Type B pancreatic cell (in vitro differentiated cells): ENCODE results near the gene CCDC149. TPM values are rescaled to one million over a fixed set of nuclear protein-coding genes. Genes with fewer than 3 reads are reported as not detected.
A peak's percentile ranks its signal among the peaks of the same experiment; 100 is the strongest.

ENCODE experiments used
- DNase-seq: peaks from one replicate; pipeline ENCODE4 v3.0.0; 2021; ENCODE audit warnings: mixed read lengths; ENCODE audit not compliant: unreplicated experiment; ENCODE audit errors: extremely low spot score
- H3K27ac Mint-ChIP-seq: 2 replicates; pipeline ENCODE4 v1.8.0; 2021; ENCODE audit warnings: mild to moderate bottlenecking, mixed read lengths
- H3K27me3 Mint-ChIP-seq: 2 replicates; pipeline ENCODE4 v1.8.0; 2021; ENCODE audit warnings: mixed read lengths
- H3K36me3 Mint-ChIP-seq: 2 replicates; pipeline ENCODE4 v1.8.0; 2021; ENCODE audit warnings: mixed read lengths
- H3K4me1 Mint-ChIP-seq: one replicate; pipeline ENCODE4 v1.8.0; 2021; ENCODE audit warnings: mixed read lengths; ENCODE audit not compliant: unreplicated experiment
- H3K4me3 Mint-ChIP-seq: 2 replicates; pipeline ENCODE4 v1.8.0; 2021; ENCODE audit warnings: mild to moderate bottlenecking, mixed read lengths
- H3K9me3 Mint-ChIP-seq: 2 replicates; pipeline ENCODE4 v1.8.0; 2021; ENCODE audit warnings: mixed read lengths
- total RNA-seq: library from RNA; stranded (reverse); gene quantifications from 2 replicates; pipeline ENCODE4 v1.2.1, GENCODE V29; 2021; ENCODE audit warnings: low replicate concordance
- TF ChIP-seq, protein P1 (sequence below): fragments of 200-600 bp; sonication (generic); conservative IDR thresholded peaks from 2 replicates; pipeline ENCODE4 v1.5.0; 2021; ENCODE audit warnings: antibody characterized with exemption, mild to moderate bottlenecking

Gene CCDC149
- total RNA-seq, 1 donor from 2014 or later = 8.8 TPM

DNA sequence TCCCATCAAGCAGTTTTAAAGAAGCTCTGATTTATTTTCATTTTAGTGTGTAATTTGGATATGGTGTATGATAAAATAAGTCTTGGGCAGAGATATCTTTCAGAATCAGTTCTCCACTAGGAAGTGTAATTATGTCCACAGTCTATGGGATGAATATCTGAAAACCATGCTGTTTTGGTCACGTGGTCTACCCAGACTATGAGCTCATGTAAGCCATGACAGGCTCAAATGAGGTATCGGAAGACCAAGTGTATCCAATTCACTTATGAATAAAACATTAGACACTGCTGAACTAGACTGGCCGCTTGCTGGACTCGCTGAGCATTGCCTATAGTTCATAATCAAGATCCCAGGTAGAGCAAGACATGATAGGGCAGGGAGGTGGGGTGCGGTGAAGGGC is 66.9 kb downstream of the CCDC149 start:
- Mint-ChIP-seq H3K36me3 (peaks cover 7% of the 10 kb centered on the region), H3K27ac (no peak overlapping the region), H3K4me3 (no peak overlapping the region), H3K4me1 (peaks cover 15% of the 10 kb centered on the region), H3K27me3 (no peaks in the 10 kb centered on the region), H3K9me3 (peaks cover 2% of the 10 kb centered on the region)
- TF ChIP-seq, protein P1, sequence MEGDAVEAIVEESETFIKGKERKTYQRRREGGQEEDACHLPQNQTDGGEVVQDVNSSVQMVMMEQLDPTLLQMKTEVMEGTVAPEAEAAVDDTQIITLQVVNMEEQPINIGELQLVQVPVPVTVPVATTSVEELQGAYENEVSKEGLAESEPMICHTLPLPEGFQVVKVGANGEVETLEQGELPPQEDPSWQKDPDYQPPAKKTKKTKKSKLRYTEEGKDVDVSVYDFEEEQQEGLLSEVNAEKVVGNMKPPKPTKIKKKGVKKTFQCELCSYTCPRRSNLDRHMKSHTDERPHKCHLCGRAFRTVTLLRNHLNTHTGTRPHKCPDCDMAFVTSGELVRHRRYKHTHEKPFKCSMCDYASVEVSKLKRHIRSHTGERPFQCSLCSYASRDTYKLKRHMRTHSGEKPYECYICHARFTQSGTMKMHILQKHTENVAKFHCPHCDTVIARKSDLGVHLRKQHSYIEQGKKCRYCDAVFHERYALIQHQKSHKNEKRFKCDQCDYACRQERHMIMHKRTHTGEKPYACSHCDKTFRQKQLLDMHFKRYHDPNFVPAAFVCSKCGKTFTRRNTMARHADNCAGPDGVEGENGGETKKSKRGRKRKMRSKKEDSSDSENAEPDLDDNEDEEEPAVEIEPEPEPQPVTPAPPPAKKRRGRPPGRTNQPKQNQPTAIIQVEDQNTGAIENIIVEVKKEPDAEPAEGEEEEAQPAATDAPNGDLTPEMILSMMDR = no peak
- DNase-seq = no peak

DNA sequence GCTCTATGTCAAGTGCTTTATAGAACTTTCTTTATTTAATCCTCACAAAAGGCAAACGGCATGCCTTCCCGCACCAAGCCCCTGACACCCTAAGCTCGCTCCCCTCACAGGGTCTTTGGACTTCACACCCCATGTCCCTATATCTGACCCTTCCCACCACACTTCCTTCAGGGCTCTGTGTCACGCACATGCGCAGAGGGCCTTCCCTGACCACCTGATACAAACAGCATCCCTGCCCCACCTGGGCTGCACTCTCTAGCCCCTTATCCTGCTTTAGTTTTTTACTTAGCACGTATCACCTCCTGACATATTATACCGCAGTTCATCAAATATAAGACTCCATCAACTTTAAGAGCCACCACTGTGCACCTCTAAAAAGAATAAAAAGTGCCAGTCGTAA is 67.7 kb downstream of the CCDC149 start:
- no peak overlapping the region for H3K27ac Mint-ChIP-seq
- H3K4me3 Mint-ChIP-seq = no peak overlapping the region
- peaks cover 10% of the 10 kb centered on the region for H3K36me3 Mint-ChIP-seq
- peaks cover 7% of the 10 kb centered on the region for H3K9me3 Mint-ChIP-seq
- DNase-seq = no peak
- H3K27me3 Mint-ChIP-seq = no peaks in the 10 kb centered on the region
- peaks cover 17% of the 10 kb centered on the region for H3K4me1 Mint-ChIP-seq
- TF ChIP-seq, protein P1 = no peak

DNA sequence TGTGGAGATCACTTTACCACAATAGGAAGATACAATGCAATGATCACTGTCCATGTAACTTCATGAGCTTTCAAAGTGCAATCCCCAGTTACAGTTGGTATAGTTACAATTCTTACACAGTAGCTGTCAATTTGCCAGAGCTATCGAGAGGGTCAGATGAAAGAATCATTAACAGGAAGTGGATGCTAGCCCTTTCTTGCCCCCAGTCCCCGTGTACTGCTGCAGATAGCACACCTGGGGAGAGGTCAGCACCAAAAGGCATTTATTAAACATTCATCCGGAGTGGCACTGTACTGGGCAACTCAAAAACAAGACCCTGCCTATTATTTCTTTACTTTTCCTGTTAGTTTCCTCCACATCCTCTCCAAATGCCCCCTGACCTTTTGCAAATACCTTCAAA is 69.7 kb downstream of the CCDC149 start:
- no peak overlapping the region for H3K27ac Mint-ChIP-seq
- DNase-seq = no peak
- H3K27me3 Mint-ChIP-seq = no peaks in the 10 kb centered on the region
- peaks cover 20% of the 10 kb centered on the region for H3K4me1 Mint-ChIP-seq
- no peak overlapping the region for H3K4me3 Mint-ChIP-seq
- TF ChIP-seq, protein P1 = no peak
- H3K36me3 Mint-ChIP-seq = peaks cover 10% of the 10 kb centered on the region
- peaks cover 7% of the 10 kb centered on the region for H3K9me3 Mint-ChIP-seq

DNA sequence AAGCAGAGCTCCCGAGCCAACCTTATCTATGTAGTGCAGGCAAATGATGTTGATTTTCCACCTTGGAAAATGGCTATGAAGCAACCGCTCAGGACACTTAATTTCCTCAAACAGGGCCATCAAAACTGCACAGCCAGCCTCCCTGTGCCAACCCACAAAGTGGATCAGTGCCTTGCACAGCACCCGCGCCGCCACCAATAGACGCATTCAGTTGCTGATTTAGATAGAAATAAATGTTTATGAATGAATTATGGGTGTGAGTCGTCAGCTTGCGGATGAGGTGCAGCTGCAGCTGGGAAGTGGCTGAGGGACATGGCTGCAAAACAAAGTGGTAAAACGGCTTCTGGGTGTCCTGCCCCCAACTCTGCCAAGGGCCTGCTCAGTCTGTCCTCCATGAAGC is 70.5 kb downstream of the CCDC149 start:
- Mint-ChIP-seq H3K4me1 (peaks cover 23% of the 10 kb centered on the region), H3K27me3 (no peaks in the 10 kb centered on the region), H3K27ac (no peak overlapping the region), H3K36me3 (peaks cover 10% of the 10 kb centered on the region), H3K9me3 (peaks cover 7% of the 10 kb centered on the region), H3K4me3 (no peak overlapping the region)
- TF ChIP-seq, protein P1 = no peak
- DNase-seq = no peak

DNA sequence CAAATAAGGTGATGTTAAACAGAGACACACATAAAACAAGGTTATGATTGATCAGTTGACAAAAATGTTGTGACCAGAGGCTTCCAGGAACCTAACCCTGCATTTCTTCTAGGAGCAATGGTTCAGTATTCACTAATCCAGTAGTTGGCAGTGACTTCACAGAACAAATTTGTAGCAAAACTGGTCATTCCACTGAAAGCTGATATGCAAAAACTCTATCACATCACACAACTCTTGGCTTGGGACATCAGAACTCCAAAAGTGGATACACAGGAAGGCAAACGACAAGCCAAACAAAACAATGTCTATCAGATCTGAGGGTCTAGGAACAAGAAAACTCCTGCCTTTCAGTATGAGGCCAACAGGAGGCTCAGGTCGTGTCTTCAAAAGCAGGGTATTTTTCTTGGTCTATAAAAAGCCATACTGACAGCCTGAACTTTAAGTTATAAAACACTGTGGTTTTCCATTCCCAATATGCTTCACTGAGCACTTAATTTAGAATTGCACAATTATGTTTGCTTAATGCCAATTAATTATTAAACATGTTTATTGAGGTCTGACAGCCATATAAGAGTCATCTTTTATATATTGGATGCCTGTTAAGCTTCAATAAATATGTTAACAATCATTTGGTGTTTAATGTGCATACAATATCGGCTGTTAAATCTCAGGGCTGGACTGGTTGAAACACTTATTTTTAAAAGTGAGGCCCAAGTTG is 71.9 kb downstream of the CCDC149 start:
- TF ChIP-seq, protein P1 = no peak
- Mint-ChIP-seq H3K27me3 (no peaks in the 10 kb centered on the region), H3K4me3 (peak overlapping the region; percentile 50), H3K36me3 (peaks cover 10% of the 10 kb centered on the region), H3K9me3 (peaks cover 7% of the 10 kb centered on the region), H3K4me1 (peaks cover 33% of the 10 kb centered on the region), H3K27ac (peak overlapping the region; percentile 90)
- no peak for DNase-seq
